H1 (cell line): ENCODE results near the gene FBXO47. TPM values are rescaled to one million over a fixed set of nuclear protein-coding genes. Genes with fewer than 3 reads are reported as not detected.

Source experiments
- CTCF ChIA-PET: fragments of 300-600 bp; sonication (Branson Sonifier 250); formaldehyde crosslinking; loops from one replicate; lab custom pipeline; 2021; ENCODE audit not compliant: partially characterized antibody; lab: Charles Lee
- POLR2A ChIA-PET: fragments of 300-600 bp; sonication (Branson Sonifier 250); formaldehyde crosslinking; loops from one replicate; lab custom pipeline; 2021; ENCODE audit warnings: inconsistent platforms; ENCODE audit not compliant: partially characterized antibody; lab: Charles Lee
- DNase-seq, 2 experiments: peaks; one replicate each; pipeline versions ENCODE4 v3.0.0 to v3.0.0-alpha.2; 2010 to 2022; ENCODE audit warnings: low spot score in 2 of 2, low read depth in 1 of 2, mixed read lengths in 1 of 2
- FAIRE-seq: peaks from 2 replicates; lab custom pipeline; 2011; peaks lifted over from hg19 to GRCh38; lab: Jason Lieb, UNC
- H2AFZ ChIP-seq: 2 replicates; pipeline ENCODE4 v1.8.1; 2012; ENCODE audit warnings: low read length, inconsistent platforms
- H2AK5ac ChIP-seq: 2 replicates; pipeline ENCODE4 v1.6.1; 2013; ENCODE audit warnings: low read depth, low read length
- H2BK120ac ChIP-seq: replicated peaks from 2 replicates; pipeline ENCODE3; 2013; ENCODE audit warnings: low read depth, low read length, inconsistent platforms
- H2BK12ac ChIP-seq: 2 replicates; pipeline ENCODE4 v1.6.1; 2013; ENCODE audit warnings: low read depth, low read length
- H2BK15ac ChIP-seq: 2 replicates; pipeline ENCODE4 v1.6.1; 2013; ENCODE audit warnings: low read length
- H2BK20ac ChIP-seq: 2 replicates; pipeline ENCODE4 v1.6.1; 2013; ENCODE audit warnings: low read length
- H2BK5ac ChIP-seq: 2 replicates; pipeline ENCODE4 v1.6.1; 2013; ENCODE audit warnings: low read depth, low read length
- H3K14ac ChIP-seq: 2 replicates; pipeline ENCODE4 v1.6.1; 2013; ENCODE audit warnings: inconsistent platforms; ENCODE audit not compliant: insufficient read length
- H3K18ac ChIP-seq: 2 replicates; pipeline ENCODE4 v1.6.1; 2013; ENCODE audit warnings: low read length; ENCODE audit errors: extremely low read depth
- H3K23ac ChIP-seq: 2 replicates; pipeline ENCODE4 v1.6.1; 2013; ENCODE audit warnings: inconsistent platforms; ENCODE audit not compliant: insufficient read length
- H3K23me2 ChIP-seq: 2 replicates; pipeline ENCODE4 v1.6.1; 2013; ENCODE audit warnings: low read depth, low read length
- H3K27ac ChIP-seq: 2 replicates; pipeline ENCODE4 v1.6.1; 2011; ENCODE audit warnings: low read depth, low read length, inconsistent platforms
- H3K27me3 ChIP-seq, 4 experiments: replicated peaks in 1 of 4; 1 replicate in 1 of 4; 2 replicates in 3 of 4; pipeline versions ENCODE4 v1.6.1 to v1.8.1; 2011 to 2013; ENCODE audit warnings: low read length in 3 of 4, mild to moderate bottlenecking in 3 of 4, inconsistent platforms in 2 of 4, mixed read lengths in 2 of 4, moderate library complexity in 1 of 4; ENCODE audit not compliant: control insufficient read depth in 3 of 4, insufficient read depth in 3 of 4; ENCODE audit errors: extremely low read depth in 1 of 4
- H3K36me3 ChIP-seq, 4 experiments: 2 replicates each; pipeline versions ENCODE4 v1.6.1 to v1.8.1; 2011 to 2013; ENCODE audit warnings: mild to moderate bottlenecking in 4 of 4, low read length in 3 of 4, moderate library complexity in 2 of 4, control low read depth in 1 of 4, inconsistent platforms in 1 of 4; ENCODE audit not compliant: insufficient read depth in 4 of 4, control insufficient read depth in 2 of 4
- H3K4ac ChIP-seq: replicated peaks from 2 replicates; pipeline ENCODE3; 2013; ENCODE audit warnings: low read length, low read depth, mixed read lengths, inconsistent platforms; ENCODE audit not compliant: insufficient read length
- H3K4me1 ChIP-seq, 4 experiments: replicated peaks in 1 of 4; 1 replicate in 1 of 4; 2 replicates in 3 of 4; pipeline versions ENCODE4 v1.6.1 to v1.8.1; 2011 to 2013; ENCODE audit warnings: low read length in 3 of 4, inconsistent platforms in 2 of 4, mixed read lengths in 1 of 4; ENCODE audit not compliant: insufficient read depth in 4 of 4, control insufficient read depth in 3 of 4
- H3K4me2 ChIP-seq, 2 experiments: 2 replicates each; pipeline versions ENCODE4 v1.6.1 to v1.8.1; 2011 to 2013; ENCODE audit warnings: low read depth in 2 of 2, low read length in 2 of 2, control low read depth in 1 of 2, inconsistent platforms in 1 of 2, mild to moderate bottlenecking in 1 of 2; ENCODE audit not compliant: insufficient read depth in 1 of 2
- H3K4me3 ChIP-seq, 4 experiments: fragments of 200-600, 300-600 bp in 1 of 4; sonication (generic), shearing (Covaris generic), sonication (Bioruptor Twin) in 1 of 4; 2 replicates each; pipeline versions ENCODE4 v1.5.1 to v1.8.1; 2011 to 2016; ENCODE audit warnings: low read length in 4 of 4, low read depth in 3 of 4, control low read depth in 2 of 4, inconsistent platforms in 2 of 4, mild to moderate bottlenecking in 2 of 4, mixed read lengths in 1 of 4, moderate library complexity in 1 of 4; ENCODE audit not compliant: insufficient read depth in 2 of 4; ENCODE audit errors: extremely low read depth in 1 of 4
- H3K56ac ChIP-seq: replicated peaks from 2 replicates; pipeline ENCODE3; 2013; ENCODE audit warnings: low read depth, mild to moderate bottlenecking, mixed read lengths, low read length, inconsistent platforms; ENCODE audit not compliant: insufficient read length
- H3K79me1 ChIP-seq: 2 replicates; pipeline ENCODE4 v1.6.1; 2013; ENCODE audit warnings: low read depth, low read length, control low read depth
- H3K79me2 ChIP-seq, 2 experiments: 2 replicates each; pipeline versions ENCODE4 v1.6.1 to v1.8.1; 2012 to 2013; ENCODE audit warnings: low read length in 2 of 2, mild to moderate bottlenecking in 2 of 2, inconsistent platforms in 1 of 2; ENCODE audit not compliant: insufficient read depth in 2 of 2, control insufficient read depth in 1 of 2
- H3K9ac ChIP-seq, 4 experiments: replicated peaks in 1 of 4; 1 replicate in 1 of 4; 2 replicates in 3 of 4; pipeline versions ENCODE4 v1.6.1 to v1.8.1; 2011 to 2013; ENCODE audit warnings: low read depth in 3 of 4, low read length in 3 of 4, control low read depth in 2 of 4, mild to moderate bottlenecking in 2 of 4, moderate library complexity in 2 of 4, inconsistent platforms in 1 of 4; ENCODE audit errors: extremely low read depth in 1 of 4
- H3K9me3 ChIP-seq, 2 experiments: 2 replicates each; pipeline versions ENCODE4 v1.6.1 to v1.8.1; 2012 to 2013; ENCODE audit warnings: mild to moderate bottlenecking in 2 of 2, moderate library complexity in 2 of 2, control low read depth in 1 of 2, inconsistent platforms in 1 of 2, low read depth in 1 of 2, low read length in 1 of 2, mixed read lengths in 1 of 2; ENCODE audit not compliant: insufficient read depth in 2 of 2
- H4K20me1 ChIP-seq, 2 experiments: replicated peaks in 1 of 2; 2 replicates each; pipeline versions ENCODE3 to v1.8.1; 2011 to 2013; ENCODE audit warnings: inconsistent platforms in 2 of 2, low read length in 2 of 2, mild to moderate bottlenecking in 1 of 2; ENCODE audit not compliant: insufficient read depth in 2 of 2, control insufficient read depth in 1 of 2
- H4K5ac ChIP-seq: 2 replicates; pipeline ENCODE4 v1.6.1; 2013; ENCODE audit warnings: low read length, low read depth, mixed read lengths, inconsistent platforms; ENCODE audit not compliant: insufficient read length
- H4K8ac ChIP-seq: 2 replicates; pipeline ENCODE4 v1.8.0; 2013; ENCODE audit warnings: mild to moderate bottlenecking, moderate library complexity, low read length, inconsistent platforms; ENCODE audit not compliant: insufficient read depth; ENCODE audit errors: extremely low read depth
- H4K91ac ChIP-seq: replicated peaks from 2 replicates; pipeline ENCODE3; 2013; ENCODE audit warnings: low read length, mixed read lengths, inconsistent platforms; ENCODE audit not compliant: insufficient read length
- NRF1 ChIP-seq: IDR thresholded peaks from 2 replicates; pipeline ENCODE4 v1.6.1; 2011; ENCODE audit warnings: mild to moderate bottlenecking, low read depth, low read length, improper control_type of control experiment
- RAD21 ChIP-seq, 2 experiments: IDR thresholded peaks in 1 of 2; conservative IDR thresholded peaks in 1 of 2; 2 replicates each; pipeline ENCODE4 v1.6.1; 2011; ENCODE audit warnings: low read depth in 2 of 2, low read length in 2 of 2, improper control_type of control experiment in 1 of 2, inconsistent platforms in 1 of 2, mild to moderate bottlenecking in 1 of 2, moderate library complexity in 1 of 2
- WGBS, 2 experiments: shearing (Covaris generic) in 1 of 2; methylation state at CpG; one replicate each; pipeline versions ENCODE4 v1.1.6 to v1.1.7; 2013 to 2015; ENCODE audit warnings: low lambda C conversion rate in 2 of 2, mixed read lengths in 2 of 2, inconsistent platforms in 1 of 2, low coverage in 1 of 2, missing lambda C conversion rate in 1 of 2; ENCODE audit not compliant: insufficient replicate concordance in 2 of 2, insufficient coverage in 1 of 2, insufficient read length in 1 of 2; ENCODE audit errors: extremely low coverage in 1 of 2, missing lambda C conversion rate in 1 of 2; 5-methylcytosine and 5-hydroxymethylcytosine counted together
- polyA plus RNA-seq, 7 experiments: library from polyadenylated mRNA; depleted of rRNA in 3 of 7; stranded (reverse) in 5 of 7; unstranded in 2 of 7; fragments of >200 nt in 5 of 7; fragments of 200-250 nt in 2 of 7; gene quantifications; 1 replicate in 5 of 7; 2 replicates in 1 of 7; 4 replicates in 1 of 7; pipeline versions ENCODE4 v1.2.1 to v1.2.3, GENCODE V29; 2011 to 2013; ENCODE audit warnings: missing spikeins in 2 of 7, mixed read lengths in 2 of 7
- total RNA-seq: library from RNA; stranded (reverse); fragmentation: NEBNext Ultra II Directional; extraction: Animal tissue kit (Norgen Biotek cat#: 25700); gene quantifications from 2 replicates; pipeline ENCODE4 v1.2.1, GENCODE V29; 2021
- TF ChIP-seq, protein P1 (sequence below), 3 experiments: IDR thresholded peaks; 1 replicate in 2 of 3; 2 replicates in 1 of 3; pipeline versions ENCODE4 v1.5.1 to v1.6.1; 2011; ENCODE audit warnings: low read length in 3 of 3, mild to moderate bottlenecking in 3 of 3, inconsistent platforms in 2 of 3, low read depth in 1 of 3, moderate library complexity in 1 of 3; ENCODE audit not compliant: insufficient read depth in 1 of 3; ENCODE audit errors: control extremely low read depth in 1 of 3

Gene FBXO47
- total and polyA plus RNA-seq, 2 of the 8 experiments (the other 6 are each of a cell fraction or from before 2014, with no cell fraction given): not detected

DNA sequence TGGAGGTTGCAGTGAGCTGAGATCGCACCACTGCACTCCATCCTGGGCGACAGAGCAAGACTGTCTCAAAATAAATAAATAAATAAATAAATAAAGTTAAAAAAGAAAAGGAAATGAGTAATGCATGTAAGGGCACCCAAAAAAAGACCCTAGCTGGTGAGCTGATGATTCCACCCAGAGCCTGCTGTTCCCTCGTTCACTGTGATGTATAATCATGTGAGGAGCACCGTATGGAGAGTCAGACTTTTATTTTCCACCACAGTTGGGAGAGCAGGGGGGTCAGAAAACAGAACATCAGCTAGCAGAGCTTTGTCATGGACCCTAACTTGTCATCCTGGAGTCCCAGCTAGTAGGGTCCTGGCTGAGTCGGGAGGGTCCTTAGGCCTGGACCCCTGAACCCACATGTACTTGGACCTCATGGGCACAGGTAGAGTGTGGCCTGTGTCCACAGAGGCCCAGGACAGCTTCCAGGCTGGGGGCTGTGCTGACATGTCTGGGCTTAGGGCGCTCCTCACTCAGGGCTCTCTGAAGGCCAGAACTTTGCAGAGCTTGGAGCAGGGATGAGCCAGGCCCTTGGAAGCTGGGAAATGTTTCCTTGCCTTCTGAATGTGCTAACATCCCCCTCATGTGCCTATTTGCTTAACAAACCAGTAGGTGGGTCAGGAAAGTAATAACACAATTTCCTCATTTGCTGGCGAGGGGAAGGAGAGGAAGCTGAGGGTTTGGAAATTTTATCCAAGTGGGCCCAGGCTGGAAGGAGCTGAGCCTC is 60.6 kb downstream of the FBXO47 start:
- no peak overlapping the region for H3K4ac ChIP-seq
- H3K79me2 ChIP-seq: peaks cover 0 to 12% of the 10 kb centered on the region in 2 experiments; a peak in 2 of 4 replicates
- FAIRE-seq: no peak

More for the DNA sequence above, 60.6 kb downstream of the FBXO47 start:
- CTCF ChIA-PET: interaction anchor here (0.6 to 5.3 kb wide), 13 partner anchors 9 to 172 kb away, joined by 3 to 36 read pairs (median 5); partner anchors contain the start of gene LASP1NB
- Histone ChIP-seq H3K9me3 (no peaks in the 10 kb centered on the region), H3K36me3 (peaks cover 0 to 12% (median 4%) of the 10 kb centered on the region in 4 experiments; a peak in 4 of 8 replicates), H3K27ac (no peak overlapping the region), H2BK12ac (peak overlapping the region; percentile 43; the same call in 1 of the 2 replicates), H2BK20ac (no peak overlapping the region), H3K56ac (no peak overlapping the region), H3K27me3 (no peaks in the 10 kb centered on the region), H3K9ac (no peak overlapping the region), H3K23me2 (no peaks in the 10 kb centered on the region), H4K5ac (no peak overlapping the region), H3K4me1 (peaks cover 0 to 11% (median 5%) of the 10 kb centered on the region in 4 experiments; a peak in 4 of 7 replicates), H2BK120ac (no peak overlapping the region), H4K20me1 (peaks cover 5 to 15% of the 10 kb centered on the region in 2 experiments), H3K14ac (no peak overlapping the region), H3K4me2 (no peak overlapping the region), H2BK5ac (peak overlapping the region; percentile 82), H2BK15ac (no peak overlapping the region), H3K18ac (no peak overlapping the region; the same call in 1 of the 2 replicates), H4K8ac (0 out of 2 replicates have a peak overlapping the region, but pooled peaks have one; percentile 1), H2AFZ (no peak overlapping the region), H3K4me3 (no peak overlapping the region), H4K91ac (no peak overlapping the region), H3K23ac (no peak overlapping the region), H3K79me1 (peaks cover 7% of the 10 kb centered on the region), H2AK5ac (no peak overlapping the region)
- no peak for DNase-seq
- TF ChIP-seq, protein P1, sequence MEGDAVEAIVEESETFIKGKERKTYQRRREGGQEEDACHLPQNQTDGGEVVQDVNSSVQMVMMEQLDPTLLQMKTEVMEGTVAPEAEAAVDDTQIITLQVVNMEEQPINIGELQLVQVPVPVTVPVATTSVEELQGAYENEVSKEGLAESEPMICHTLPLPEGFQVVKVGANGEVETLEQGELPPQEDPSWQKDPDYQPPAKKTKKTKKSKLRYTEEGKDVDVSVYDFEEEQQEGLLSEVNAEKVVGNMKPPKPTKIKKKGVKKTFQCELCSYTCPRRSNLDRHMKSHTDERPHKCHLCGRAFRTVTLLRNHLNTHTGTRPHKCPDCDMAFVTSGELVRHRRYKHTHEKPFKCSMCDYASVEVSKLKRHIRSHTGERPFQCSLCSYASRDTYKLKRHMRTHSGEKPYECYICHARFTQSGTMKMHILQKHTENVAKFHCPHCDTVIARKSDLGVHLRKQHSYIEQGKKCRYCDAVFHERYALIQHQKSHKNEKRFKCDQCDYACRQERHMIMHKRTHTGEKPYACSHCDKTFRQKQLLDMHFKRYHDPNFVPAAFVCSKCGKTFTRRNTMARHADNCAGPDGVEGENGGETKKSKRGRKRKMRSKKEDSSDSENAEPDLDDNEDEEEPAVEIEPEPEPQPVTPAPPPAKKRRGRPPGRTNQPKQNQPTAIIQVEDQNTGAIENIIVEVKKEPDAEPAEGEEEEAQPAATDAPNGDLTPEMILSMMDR (IDR thresholded peaks at IDR 0.05; ENCODE audit: control extremely low read depth in 1 of 3, insufficient read depth in 1 of 3, low read depth in 1 of 3, low read length in 3 of 3): no peak
- TF ChIP-seq RAD21 (IDR thresholded peaks at IDR 0.05 in 1 of 2, conservative IDR thresholded peaks at IDR 0.05 in 1 of 2; ENCODE audit: low read depth in 2 of 2, low read length in 2 of 2): 0 out of 4 replicates have a peak, but pooled peaks of 1 of the 2 experiments have one; percentile 4
- TF ChIP-seq NRF1: no peak
- 84% methylated on average over 7 of the region's 7 CpGs; no CpG with 5 or more reads in 1 of the 2 experiments for WGBS, 2 experiments
- POLR2A ChIA-PET: interaction anchor here (0.9 to 6.1 kb wide), 8 partner anchors 10 to 156 kb away, joined by 3 to 50 read pairs (median 8); partner anchors contain the start of genes LASP1, LASP1NB and RPL23
